ENCODE results near the gene PYGM. TPM values are rescaled to one million over a fixed set of nuclear protein-coding genes. Genes with fewer than 3 reads are reported as not detected.

The PYGM gene
- total RNA-seq, 1 donor from 2014 or later, result not detected

GRCh38 chr11:64754919-64755662 is 4.7 kb downstream of the PYGM start:
- no peak for DNase-seq (ENCODE audit: extremely low read depth, low read depth, low spot score)

- no peak for DNase-seq (ENCODE audit: extremely low read depth, low read depth, low spot score)
These were observed 5.5 kb downstream of the PYGM start for GRCh38 chr11:64754124-64754918.

DNA sequence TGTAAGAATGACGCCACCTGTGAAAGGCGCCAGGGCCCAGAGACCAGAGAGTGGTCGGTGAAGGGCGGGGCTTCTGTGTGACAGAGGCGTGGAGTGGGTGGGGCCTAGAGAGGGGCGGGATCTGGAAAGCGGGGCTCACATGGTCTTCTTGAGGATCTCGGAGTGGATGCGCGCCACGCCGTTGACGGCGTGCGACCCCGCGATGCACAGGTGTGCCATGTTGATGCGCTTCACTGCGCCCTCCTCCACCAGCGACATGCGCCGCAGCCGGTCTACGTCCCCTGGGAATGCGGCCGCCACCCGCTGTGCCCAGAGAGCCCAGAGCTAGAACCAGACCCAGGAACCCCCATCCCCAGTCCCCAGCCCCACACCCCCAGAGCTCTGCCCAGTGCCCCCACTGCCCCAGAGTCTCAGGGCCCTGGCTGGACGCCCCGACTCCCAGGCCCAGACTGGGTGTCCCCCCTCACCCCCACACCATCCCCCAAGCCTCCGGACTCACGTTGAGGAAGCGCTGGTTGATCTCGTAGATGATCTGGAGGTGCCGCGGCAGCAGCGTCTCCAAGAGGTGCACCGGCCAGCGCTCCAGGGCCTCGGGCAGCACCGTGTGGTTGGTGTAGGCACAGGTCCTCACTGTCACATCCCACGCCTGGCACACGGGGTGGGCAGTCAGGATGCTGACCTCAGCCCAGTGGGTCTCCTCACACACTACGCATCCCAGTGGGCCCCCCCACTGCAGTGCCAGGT is 6.2 kb downstream of the PYGM start:
- DNase-seq (ENCODE audit: extremely low read depth, low read depth, low spot score), result no peak

GRCh38 chr11:64753019-64753379 is 6.8 kb downstream of the PYGM start:
- no peak for DNase-seq (ENCODE audit: extremely low read depth, low read depth, low spot score)

DNA sequence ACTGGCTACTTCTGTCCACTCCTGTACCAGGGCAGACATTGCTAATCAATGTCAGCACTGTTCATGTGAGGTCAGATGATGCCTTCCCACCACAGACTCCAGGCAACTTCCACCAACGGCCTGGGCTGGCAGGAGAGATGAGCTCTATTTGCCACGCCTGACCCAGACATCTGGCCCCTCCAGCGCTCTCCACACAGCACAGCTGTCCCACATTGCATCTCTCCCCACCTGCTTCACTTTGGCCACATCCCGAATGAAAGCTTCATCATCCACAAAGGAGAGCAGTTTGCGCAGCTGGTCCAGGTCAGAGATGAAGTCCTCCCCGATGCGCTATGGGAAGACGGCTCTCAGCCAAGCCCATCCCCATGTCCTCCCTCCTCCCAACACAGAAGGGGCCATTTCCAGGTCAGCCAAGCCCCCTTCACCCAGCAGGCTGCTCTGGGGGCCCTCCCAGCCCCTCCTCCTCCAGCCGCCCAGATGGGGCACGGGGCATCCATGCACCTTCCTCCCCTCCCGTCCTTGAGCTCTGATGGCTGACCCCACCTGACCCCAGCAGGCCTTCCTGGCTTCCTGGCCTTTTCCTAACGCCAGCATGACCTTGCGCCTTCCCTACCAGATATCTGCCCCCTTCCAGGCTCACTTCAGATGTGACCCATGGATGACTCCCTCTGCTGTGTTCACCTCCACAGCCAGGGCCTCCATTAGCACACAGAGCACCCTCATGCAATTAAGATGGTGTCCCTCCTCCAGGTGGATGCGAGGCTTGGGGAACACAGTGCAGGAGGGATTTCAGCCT is 7.4 kb downstream of the PYGM start:
- DNase-seq (ENCODE audit: extremely low read depth, low read depth, low spot score), result no peak

DNA sequence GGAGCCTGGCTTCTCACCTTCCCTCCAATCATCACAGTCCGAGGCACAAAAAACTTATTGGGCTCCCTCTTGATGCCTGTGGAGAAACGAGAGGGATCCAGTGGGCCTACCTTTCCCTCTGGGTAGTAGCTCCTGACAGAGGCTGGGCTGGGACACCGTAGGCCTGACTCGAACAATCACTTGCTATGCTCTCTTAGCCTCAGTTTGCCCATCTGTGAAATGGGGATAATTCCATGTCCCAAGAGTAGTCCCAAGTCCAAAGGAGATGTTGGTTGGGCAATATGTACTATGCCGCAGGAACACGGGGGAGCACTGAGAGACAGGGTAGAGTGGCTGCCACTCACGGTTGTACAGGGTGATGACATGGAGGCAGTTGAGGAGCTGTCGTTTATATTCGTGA is 8.2 kb downstream of the PYGM start:
- DNase-seq (ENCODE audit: extremely low read depth, low read depth, low spot score), result no peak

- no peak for DNase-seq (ENCODE audit: extremely low read depth, low read depth, low spot score)
These were observed 8.6 kb downstream of the PYGM start for GRCh38 chr11:64751136-64751535.

- no peak for DNase-seq (ENCODE audit: extremely low read depth, low read depth, low spot score)
These were observed 9.3 kb downstream of the PYGM start for GRCh38 chr11:64750361-64751054.

GRCh38 chr11:64747961-64748665 is 11.7 kb downstream of the PYGM start:
- no peak for DNase-seq (ENCODE audit: extremely low read depth, low read depth, low spot score)

- no peak for DNase-seq (ENCODE audit: extremely low read depth, low read depth, low spot score)
These were observed 13.3 kb downstream of the PYGM start for GRCh38 chr11:64746486-64746885.

- no peak for DNase-seq (ENCODE audit: extremely low read depth, low read depth, low spot score)
These were observed 14.0 kb downstream of the PYGM start for GRCh38 chr11:64745521-64746328.

DNA sequence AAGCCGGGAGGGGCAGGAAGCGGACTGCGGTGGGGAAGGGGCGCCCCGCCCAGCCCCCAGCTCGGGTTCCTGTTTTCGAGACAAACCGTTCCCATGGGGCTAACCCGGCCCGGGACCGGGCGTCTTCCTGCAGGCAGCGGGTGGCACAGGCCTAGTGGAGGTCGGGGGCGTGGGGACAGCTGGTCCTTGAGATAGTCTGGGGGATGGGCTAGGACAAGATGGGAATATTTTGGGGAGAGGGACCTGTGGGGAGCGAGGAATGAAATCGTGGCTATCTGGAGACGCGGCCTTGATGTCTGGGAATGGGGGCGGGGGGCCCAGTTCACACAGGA is 14.6 kb downstream of the PYGM start:
- DNase-seq (ENCODE audit: extremely low read depth, low read depth, low spot score), result no peak

DNA sequence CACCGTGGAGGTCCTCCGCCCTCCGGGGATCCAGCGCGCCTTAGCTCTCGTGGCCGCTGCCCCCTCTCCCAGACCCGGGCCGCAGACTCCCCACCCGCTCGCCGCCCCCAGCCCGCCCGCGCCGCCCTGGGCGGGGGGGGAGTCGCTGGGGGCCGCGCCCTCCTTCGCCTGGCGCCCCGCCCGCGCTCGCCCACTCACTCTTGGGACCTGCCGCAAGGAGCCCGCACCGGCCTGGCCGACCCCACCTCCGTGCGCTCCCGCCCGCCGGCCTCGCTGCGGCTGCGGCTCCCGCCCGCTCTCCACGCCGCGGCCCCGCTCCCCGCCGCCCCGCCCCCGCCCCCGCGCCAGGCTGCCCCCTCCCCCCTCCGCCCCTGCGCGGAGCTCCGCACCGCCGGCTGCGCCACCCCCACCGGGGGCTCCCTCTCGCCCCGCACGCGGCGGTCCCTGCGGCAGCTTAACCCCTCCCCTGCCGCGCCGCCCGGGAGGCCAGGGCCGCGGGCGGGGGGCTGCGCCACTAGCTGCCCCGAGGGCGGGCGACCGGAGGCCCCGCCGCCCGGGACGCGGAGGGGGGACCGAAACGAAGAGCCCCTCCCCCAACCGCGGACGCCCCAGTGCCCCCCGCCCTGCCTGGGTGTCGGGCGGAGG is 15.1 kb downstream of the PYGM start:
- DNase-seq (ENCODE audit: extremely low read depth, low read depth, low spot score), result no peak

GRCh38 chr11:64743591-64744543 is 15.9 kb downstream of the PYGM start, which contains the start of gene RASGRP2:
Gene RASGRP2 (minus strand): TSS chr11:64744142. CDS start chr11:64742866, 1,276 bp downstream.
- DNase-seq (ENCODE audit: extremely low read depth, low read depth, low spot score), result no peak

GRCh38 chr11:64742889-64743590 is 16.7 kb downstream of the PYGM start:
- DNase-seq (ENCODE audit: extremely low read depth, low read depth, low spot score), result no peak

DNA sequence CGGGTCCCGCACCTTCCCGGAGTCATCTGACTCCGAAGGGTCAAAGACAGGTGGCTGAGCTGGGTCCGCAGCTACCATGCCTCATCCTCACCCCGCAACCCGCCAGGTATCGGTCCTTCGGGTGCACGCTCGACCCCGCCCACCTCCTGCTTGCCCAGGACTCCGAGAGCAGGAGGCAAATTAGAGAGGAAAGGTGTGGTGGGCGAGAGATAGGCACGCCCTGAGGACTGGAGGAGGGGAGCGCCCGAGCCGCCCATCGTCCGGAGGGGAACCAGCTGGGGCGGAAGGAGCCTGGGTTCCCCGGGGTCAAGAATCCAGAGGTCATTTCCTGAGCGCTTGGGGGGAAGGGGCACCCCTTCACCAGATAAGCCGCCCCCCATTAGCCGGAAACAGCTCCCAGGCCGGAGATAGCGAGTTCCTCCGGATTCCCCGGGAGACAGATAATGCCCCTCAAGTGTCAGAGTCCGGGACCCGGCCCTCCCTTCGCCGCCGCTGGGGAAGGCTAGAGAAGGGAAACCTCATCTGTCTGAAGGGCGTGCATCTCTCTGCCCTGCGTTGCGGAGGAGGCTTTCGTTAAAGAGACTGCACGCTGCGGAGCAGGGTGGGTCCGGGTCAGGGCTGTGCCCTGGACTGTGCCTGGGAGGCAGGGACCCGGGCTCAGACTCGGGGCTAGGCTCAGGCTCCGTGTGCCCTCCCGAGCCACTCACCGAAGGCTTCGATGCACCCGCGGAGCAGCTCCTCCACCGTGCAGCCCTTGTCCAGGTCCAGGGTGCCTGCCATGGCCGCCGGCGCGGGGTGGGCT is 17.5 kb downstream of the PYGM start:
- no peak for DNase-seq (ENCODE audit: extremely low read depth, low read depth, low spot score)

All from glomerular endothelial cell (primary cell).